H1 (cell line): ENCODE results near the gene GIMAP4. TPM values are rescaled to one million over a fixed set of nuclear protein-coding genes. Genes with fewer than 3 reads are reported as not detected.

Experiments
- CTCF ChIA-PET: fragments of 300-600 bp; sonication (Branson Sonifier 250); formaldehyde crosslinking; loops from one replicate; lab custom pipeline; 2021; ENCODE audit not compliant: partially characterized antibody; lab: Charles Lee
- POLR2A ChIA-PET: fragments of 300-600 bp; sonication (Branson Sonifier 250); formaldehyde crosslinking; loops from one replicate; lab custom pipeline; 2021; ENCODE audit warnings: inconsistent platforms; ENCODE audit not compliant: partially characterized antibody; lab: Charles Lee
- DNase-seq, 2 experiments: peaks; one replicate each; pipeline versions ENCODE4 v3.0.0 to v3.0.0-alpha.2; 2010 to 2022; ENCODE audit warnings: low spot score in 2 of 2, low read depth in 1 of 2, mixed read lengths in 1 of 2
- FAIRE-seq: peaks from 2 replicates; lab custom pipeline; 2011; peaks lifted over from hg19 to GRCh38; lab: Jason Lieb, UNC
- H2AFZ ChIP-seq: 2 replicates; pipeline ENCODE4 v1.8.1; 2012; ENCODE audit warnings: low read length, inconsistent platforms
- H2AK5ac ChIP-seq: 2 replicates; pipeline ENCODE4 v1.6.1; 2013; ENCODE audit warnings: low read depth, low read length
- H2BK120ac ChIP-seq: replicated peaks from 2 replicates; pipeline ENCODE3; 2013; ENCODE audit warnings: low read depth, low read length, inconsistent platforms
- H2BK12ac ChIP-seq: 2 replicates; pipeline ENCODE4 v1.6.1; 2013; ENCODE audit warnings: low read depth, low read length
- H2BK15ac ChIP-seq: 2 replicates; pipeline ENCODE4 v1.6.1; 2013; ENCODE audit warnings: low read length
- H2BK20ac ChIP-seq: 2 replicates; pipeline ENCODE4 v1.6.1; 2013; ENCODE audit warnings: low read length
- H2BK5ac ChIP-seq: 2 replicates; pipeline ENCODE4 v1.6.1; 2013; ENCODE audit warnings: low read depth, low read length
- H3K14ac ChIP-seq: 2 replicates; pipeline ENCODE4 v1.6.1; 2013; ENCODE audit warnings: inconsistent platforms; ENCODE audit not compliant: insufficient read length
- H3K18ac ChIP-seq: 2 replicates; pipeline ENCODE4 v1.6.1; 2013; ENCODE audit warnings: low read length; ENCODE audit errors: extremely low read depth
- H3K23ac ChIP-seq: 2 replicates; pipeline ENCODE4 v1.6.1; 2013; ENCODE audit warnings: inconsistent platforms; ENCODE audit not compliant: insufficient read length
- H3K23me2 ChIP-seq: 2 replicates; pipeline ENCODE4 v1.6.1; 2013; ENCODE audit warnings: low read depth, low read length
- H3K27ac ChIP-seq: 2 replicates; pipeline ENCODE4 v1.6.1; 2011; ENCODE audit warnings: low read depth, low read length, inconsistent platforms
- H3K27me3 ChIP-seq, 4 experiments: replicated peaks in 1 of 4; 1 replicate in 1 of 4; 2 replicates in 3 of 4; pipeline versions ENCODE4 v1.6.1 to v1.8.1; 2011 to 2013; ENCODE audit warnings: low read length in 3 of 4, mild to moderate bottlenecking in 3 of 4, inconsistent platforms in 2 of 4, mixed read lengths in 2 of 4, moderate library complexity in 1 of 4; ENCODE audit not compliant: control insufficient read depth in 3 of 4, insufficient read depth in 3 of 4; ENCODE audit errors: extremely low read depth in 1 of 4
- H3K36me3 ChIP-seq, 4 experiments: 2 replicates each; pipeline versions ENCODE4 v1.6.1 to v1.8.1; 2011 to 2013; ENCODE audit warnings: mild to moderate bottlenecking in 4 of 4, low read length in 3 of 4, moderate library complexity in 2 of 4, control low read depth in 1 of 4, inconsistent platforms in 1 of 4; ENCODE audit not compliant: insufficient read depth in 4 of 4, control insufficient read depth in 2 of 4
- H3K4ac ChIP-seq: replicated peaks from 2 replicates; pipeline ENCODE3; 2013; ENCODE audit warnings: low read length, low read depth, mixed read lengths, inconsistent platforms; ENCODE audit not compliant: insufficient read length
- H3K4me1 ChIP-seq, 4 experiments: replicated peaks in 1 of 4; 1 replicate in 1 of 4; 2 replicates in 3 of 4; pipeline versions ENCODE4 v1.6.1 to v1.8.1; 2011 to 2013; ENCODE audit warnings: low read length in 3 of 4, inconsistent platforms in 2 of 4, mixed read lengths in 1 of 4; ENCODE audit not compliant: insufficient read depth in 4 of 4, control insufficient read depth in 3 of 4
- H3K4me2 ChIP-seq, 2 experiments: 2 replicates each; pipeline versions ENCODE4 v1.6.1 to v1.8.1; 2011 to 2013; ENCODE audit warnings: low read depth in 2 of 2, low read length in 2 of 2, control low read depth in 1 of 2, inconsistent platforms in 1 of 2, mild to moderate bottlenecking in 1 of 2; ENCODE audit not compliant: insufficient read depth in 1 of 2
- H3K4me3 ChIP-seq, 4 experiments: fragments of 200-600, 300-600 bp in 1 of 4; sonication (generic), shearing (Covaris generic), sonication (Bioruptor Twin) in 1 of 4; 2 replicates each; pipeline versions ENCODE4 v1.5.1 to v1.8.1; 2011 to 2016; ENCODE audit warnings: low read length in 4 of 4, low read depth in 3 of 4, control low read depth in 2 of 4, inconsistent platforms in 2 of 4, mild to moderate bottlenecking in 2 of 4, mixed read lengths in 1 of 4, moderate library complexity in 1 of 4; ENCODE audit not compliant: insufficient read depth in 2 of 4; ENCODE audit errors: extremely low read depth in 1 of 4
- H3K56ac ChIP-seq: replicated peaks from 2 replicates; pipeline ENCODE3; 2013; ENCODE audit warnings: low read depth, mild to moderate bottlenecking, mixed read lengths, low read length, inconsistent platforms; ENCODE audit not compliant: insufficient read length
- H3K79me1 ChIP-seq: 2 replicates; pipeline ENCODE4 v1.6.1; 2013; ENCODE audit warnings: low read depth, low read length, control low read depth
- H3K79me2 ChIP-seq, 2 experiments: 2 replicates each; pipeline versions ENCODE4 v1.6.1 to v1.8.1; 2012 to 2013; ENCODE audit warnings: low read length in 2 of 2, mild to moderate bottlenecking in 2 of 2, inconsistent platforms in 1 of 2; ENCODE audit not compliant: insufficient read depth in 2 of 2, control insufficient read depth in 1 of 2
- H3K9ac ChIP-seq, 4 experiments: replicated peaks in 1 of 4; 1 replicate in 1 of 4; 2 replicates in 3 of 4; pipeline versions ENCODE4 v1.6.1 to v1.8.1; 2011 to 2013; ENCODE audit warnings: low read depth in 3 of 4, low read length in 3 of 4, control low read depth in 2 of 4, mild to moderate bottlenecking in 2 of 4, moderate library complexity in 2 of 4, inconsistent platforms in 1 of 4; ENCODE audit errors: extremely low read depth in 1 of 4
- H3K9me3 ChIP-seq, 2 experiments: 2 replicates each; pipeline versions ENCODE4 v1.6.1 to v1.8.1; 2012 to 2013; ENCODE audit warnings: mild to moderate bottlenecking in 2 of 2, moderate library complexity in 2 of 2, control low read depth in 1 of 2, inconsistent platforms in 1 of 2, low read depth in 1 of 2, low read length in 1 of 2, mixed read lengths in 1 of 2; ENCODE audit not compliant: insufficient read depth in 2 of 2
- H4K20me1 ChIP-seq, 2 experiments: replicated peaks in 1 of 2; 2 replicates each; pipeline versions ENCODE3 to v1.8.1; 2011 to 2013; ENCODE audit warnings: inconsistent platforms in 2 of 2, low read length in 2 of 2, mild to moderate bottlenecking in 1 of 2; ENCODE audit not compliant: insufficient read depth in 2 of 2, control insufficient read depth in 1 of 2
- H4K5ac ChIP-seq: 2 replicates; pipeline ENCODE4 v1.6.1; 2013; ENCODE audit warnings: low read length, low read depth, mixed read lengths, inconsistent platforms; ENCODE audit not compliant: insufficient read length
- H4K8ac ChIP-seq: 2 replicates; pipeline ENCODE4 v1.8.0; 2013; ENCODE audit warnings: mild to moderate bottlenecking, moderate library complexity, low read length, inconsistent platforms; ENCODE audit not compliant: insufficient read depth; ENCODE audit errors: extremely low read depth
- H4K91ac ChIP-seq: replicated peaks from 2 replicates; pipeline ENCODE3; 2013; ENCODE audit warnings: low read length, mixed read lengths, inconsistent platforms; ENCODE audit not compliant: insufficient read length
- BRCA1 ChIP-seq: IDR thresholded peaks from 2 replicates; pipeline ENCODE4 v1.6.1; 2012; ENCODE audit warnings: low read depth, low read length, improper control_type of control experiment
- CEBPB ChIP-seq: IDR thresholded peaks from 2 replicates; pipeline ENCODE4 v1.6.1; 2012; ENCODE audit warnings: low read depth, low read length
- FOSL1 ChIP-seq: IDR thresholded peaks from 2 replicates; pipeline ENCODE4 v1.6.1; 2011; ENCODE audit warnings: mild to moderate bottlenecking, low read depth, low read length, moderate library complexity; ENCODE audit not compliant: insufficient read depth
- HDAC2 ChIP-seq, 2 experiments: fragments of 300-600 bp in 1 of 2; sonication (generic) in 1 of 2; IDR thresholded peaks; 2 replicates each; pipeline ENCODE4 v1.6.1; 2011 to 2012; ENCODE audit warnings: low read depth in 2 of 2, low read length in 2 of 2, mild to moderate bottlenecking in 2 of 2, moderate library complexity in 2 of 2, borderline replicate concordance in 1 of 2, inconsistent platforms in 1 of 2
- HDAC6 ChIP-seq: IDR thresholded peaks from one replicate; pipeline ENCODE4 v1.7.1; 2012; ENCODE audit warnings: low read depth, mild to moderate bottlenecking, inconsistent platforms, low read length, moderate library complexity
- JUN ChIP-seq: IDR thresholded peaks from 2 replicates; pipeline ENCODE4 v1.6.1; 2011; ENCODE audit warnings: low read depth, mild to moderate bottlenecking, improper control_type of control experiment, low read length
- KDM1A ChIP-seq: fragments of 200-600, 300-600 bp; sonication (generic); IDR thresholded peaks from 2 replicates; pipeline ENCODE4 v1.7.1; 2016; ENCODE audit warnings: mild to moderate bottlenecking, low read length, borderline replicate concordance
- KDM4A ChIP-seq: IDR thresholded peaks from one replicate; pipeline ENCODE4 v1.7.1; 2012; ENCODE audit warnings: low read depth, mild to moderate bottlenecking, moderate library complexity, low read length, inconsistent platforms; ENCODE audit not compliant: severe bottlenecking
- POLR2AphosphoS5 ChIP-seq: IDR thresholded peaks from 2 replicates; pipeline ENCODE4 v1.6.1; 2011; ENCODE audit warnings: low read depth, low read length
- RAD21 ChIP-seq, 2 experiments: IDR thresholded peaks in 1 of 2; conservative IDR thresholded peaks in 1 of 2; 2 replicates each; pipeline ENCODE4 v1.6.1; 2011; ENCODE audit warnings: low read depth in 2 of 2, low read length in 2 of 2, improper control_type of control experiment in 1 of 2, inconsistent platforms in 1 of 2, mild to moderate bottlenecking in 1 of 2, moderate library complexity in 1 of 2
- RBBP5 ChIP-seq: IDR thresholded peaks from 2 replicates; pipeline ENCODE4 v1.7.1; 2012; ENCODE audit warnings: low read depth, mild to moderate bottlenecking, inconsistent platforms, low read length, moderate library complexity, borderline replicate concordance
- SIX5 ChIP-seq: IDR thresholded peaks from 2 replicates; pipeline ENCODE4 v1.6.1; 2011; ENCODE audit warnings: mild to moderate bottlenecking, low read depth, low read length
- SP1 ChIP-seq: IDR thresholded peaks from 2 replicates; pipeline ENCODE4 v1.6.1; 2011; ENCODE audit warnings: low read depth, low read length
- SP2 ChIP-seq: IDR thresholded peaks from 2 replicates; pipeline ENCODE4 v1.6.1; 2012; ENCODE audit warnings: mild to moderate bottlenecking, low read length, inconsistent platforms
- YY1 ChIP-seq: IDR thresholded peaks from 2 replicates; pipeline ENCODE4 v1.6.1; 2011; ENCODE audit warnings: low read depth, mild to moderate bottlenecking, low read length
- ZNF274 ChIP-seq: IDR thresholded peaks from 2 replicates; pipeline ENCODE4 v1.7.0; 2012; ENCODE audit warnings: low read length, borderline replicate concordance; ENCODE audit errors: extremely low read depth
- WGBS, 2 experiments: shearing (Covaris generic) in 1 of 2; methylation state at CpG; one replicate each; pipeline versions ENCODE4 v1.1.6 to v1.1.7; 2013 to 2015; ENCODE audit warnings: low lambda C conversion rate in 2 of 2, mixed read lengths in 2 of 2, inconsistent platforms in 1 of 2, low coverage in 1 of 2, missing lambda C conversion rate in 1 of 2; ENCODE audit not compliant: insufficient replicate concordance in 2 of 2, insufficient coverage in 1 of 2, insufficient read length in 1 of 2; ENCODE audit errors: extremely low coverage in 1 of 2, missing lambda C conversion rate in 1 of 2; 5-methylcytosine and 5-hydroxymethylcytosine counted together
- polyA plus RNA-seq, 7 experiments: library from polyadenylated mRNA; depleted of rRNA in 3 of 7; stranded (reverse) in 5 of 7; unstranded in 2 of 7; fragments of >200 nt in 5 of 7; fragments of 200-250 nt in 2 of 7; gene quantifications; 1 replicate in 5 of 7; 2 replicates in 1 of 7; 4 replicates in 1 of 7; pipeline versions ENCODE4 v1.2.1 to v1.2.3, GENCODE V29; 2011 to 2013; ENCODE audit warnings: missing spikeins in 2 of 7, mixed read lengths in 2 of 7
- total RNA-seq: library from RNA; stranded (reverse); fragmentation: NEBNext Ultra II Directional; extraction: Animal tissue kit (Norgen Biotek cat#: 25700); gene quantifications from 2 replicates; pipeline ENCODE4 v1.2.1, GENCODE V29; 2021

Gene GIMAP4
- total and polyA plus RNA-seq, 2 of the 8 experiments (the other 6 are each of a cell fraction or from before 2014, with no cell fraction given) = 0.20 to 0.22 TPM

GRCh38 chr7:150585199-150585598, 18.0 kb downstream of the GIMAP4 start:
- 86% methylated on average over 7 of the region's 7 CpGs; no CpG with 5 or more reads in 1 of the 2 experiments for WGBS, 2 experiments
- H4K20me1 ChIP-seq = no peaks in the 10 kb centered on the region
- H3K14ac ChIP-seq = no peak overlapping the region
- no peak overlapping the region for H3K9ac ChIP-seq
- no peaks in the 10 kb centered on the region for H3K79me1 ChIP-seq
- no peak overlapping the region for H3K27ac ChIP-seq
- H3K9me3 ChIP-seq = peaks cover 10% of the 10 kb centered on the region in 2 experiments; a peak in 3 of 4 replicates
- H3K23ac ChIP-seq = no peak overlapping the region
- H2BK15ac ChIP-seq = no peak overlapping the region
- H2AFZ ChIP-seq = no peak overlapping the region
- H3K4ac ChIP-seq = no peak overlapping the region
- no peak overlapping the region for H4K8ac ChIP-seq
- H3K4me2 ChIP-seq = no peak overlapping the region
- POLR2A ChIA-PET = no interaction called here
- H3K79me2 ChIP-seq = no peaks in the 10 kb centered on the region
- no peak overlapping the region for H2AK5ac ChIP-seq
- no peak overlapping the region for H2BK5ac ChIP-seq
- FAIRE-seq (no peak), DNase-seq (no peak)
- no peak overlapping the region for H3K4me3 ChIP-seq
- no peak overlapping the region for H2BK120ac ChIP-seq
- CTCF ChIA-PET = no interaction called here
- no peak overlapping the region for H2BK12ac ChIP-seq
- H4K91ac ChIP-seq = no peak overlapping the region
- no peaks in the 10 kb centered on the region for H3K36me3 ChIP-seq
- no peaks in the 10 kb centered on the region; a peak in 1 of 7 replicates for H3K27me3 ChIP-seq
- no peak overlapping the region for H2BK20ac ChIP-seq
- H3K4me1 ChIP-seq = no peaks in the 10 kb centered on the region
- no peak overlapping the region for H3K18ac ChIP-seq
- no peak overlapping the region for H4K5ac ChIP-seq
- no peaks in the 10 kb centered on the region for H3K23me2 ChIP-seq
- H3K56ac ChIP-seq = no peak overlapping the region
- TF ChIP-seq POLR2AphosphoS5 (no peak), HDAC2 (IDR thresholded peaks at IDR 0.05; ENCODE audit: borderline replicate concordance in 1 of 2, low read depth in 2 of 2, low read length in 2 of 2) (no peak), BRCA1 (no peak), SIX5 (no peak), RAD21 (IDR thresholded peaks at IDR 0.05 in 1 of 2, conservative IDR thresholded peaks at IDR 0.05 in 1 of 2; ENCODE audit: low read depth in 2 of 2, low read length in 2 of 2) (no peak), FOSL1 (no peak), HDAC6 (no peak), YY1 (no peak), KDM4A (no peak), JUN (no peak), CEBPB (no peak), RBBP5 (no peak), KDM1A (no peak), SP1 (no peak), SP2 (no peak), ZNF274 (no peak)
